IPS DF 6.9 (cell line): Measurements from ENCODE around the gene LRP1B.

Source experiments
- DNase-seq: peaks from one replicate; pipeline ENCODE4 v3.0.0-alpha.2; 2013; ENCODE audit warnings: low read depth, low spot score
- H3K27ac ChIP-seq: one replicate; pipeline ENCODE4 v1.5.1; 2013; ENCODE audit warnings: low read length, control low read depth
- H3K27me3 ChIP-seq: 2 replicates; pipeline ENCODE4 v1.6.1; 2013; ENCODE audit warnings: mild to moderate bottlenecking, low read length; ENCODE audit not compliant: control insufficient read depth, insufficient read depth
- H3K36me3 ChIP-seq: 2 replicates; pipeline ENCODE4 v1.6.1; 2013; ENCODE audit warnings: low read length; ENCODE audit not compliant: control insufficient read depth, insufficient read depth
- H3K4me1 ChIP-seq: 2 replicates; pipeline ENCODE4 v1.6.1; 2013; ENCODE audit warnings: low read length; ENCODE audit not compliant: control insufficient read depth, insufficient read depth
- H3K4me3 ChIP-seq: 2 replicates; pipeline ENCODE4 v1.5.1; 2013; ENCODE audit warnings: mild to moderate bottlenecking, low read length
- H3K9me3 ChIP-seq: 2 replicates; pipeline ENCODE4 v1.6.1; 2013; ENCODE audit warnings: low read length, inconsistent platforms; ENCODE audit not compliant: control insufficient read depth, insufficient read depth
- WGBS: extraction: QIAGEN DNeasy Blood & Tissue Kit; methylation state at CpG from one replicate; pipeline ENCODE4 v1.1.7; 2013; ENCODE audit warnings: mixed read lengths, missing lambda C conversion rate; ENCODE audit not compliant: insufficient read length, insufficient coverage; 5-methylcytosine and 5-hydroxymethylcytosine counted together

The LRP1B gene

GRCh38 chr2:141704541-141704940, 426.3 kb downstream of the LRP1B start:
- H3K4me3 ChIP-seq: no peak overlapping the region
- WGBS: no CpG with 5 or more reads among the region's 2 CpGs
- H3K27me3 ChIP-seq: no peaks in the 10 kb centered on the region
- no peaks in the 10 kb centered on the region for H3K9me3 ChIP-seq
- H3K4me1 ChIP-seq: no peaks in the 10 kb centered on the region
- no peaks in the 10 kb centered on the region for H3K36me3 ChIP-seq
- DNase-seq: no peak
- H3K27ac ChIP-seq: no peak overlapping the region

GRCh38 chr2:141703501-141703900, 427.3 kb downstream of the LRP1B start:
- WGBS: no CpG with 5 or more reads among the region's 3 CpGs
- no peaks in the 10 kb centered on the region for H3K4me1 ChIP-seq
- no peak overlapping the region for H3K27ac ChIP-seq
- DNase-seq: no peak
- H3K9me3 ChIP-seq: no peaks in the 10 kb centered on the region
- H3K4me3 ChIP-seq: no peak overlapping the region
- H3K27me3 ChIP-seq: no peaks in the 10 kb centered on the region
- no peaks in the 10 kb centered on the region for H3K36me3 ChIP-seq

- H3K9me3 ChIP-seq: no peaks in the 10 kb centered on the region
- no CpG with 5 or more reads among the region's 3 CpGs for WGBS
- H3K27ac ChIP-seq: no peak overlapping the region
- no peaks in the 10 kb centered on the region for H3K27me3 ChIP-seq
- H3K36me3 ChIP-seq: no peaks in the 10 kb centered on the region
- H3K4me1 ChIP-seq: no peaks in the 10 kb centered on the region
- no peak overlapping the region for H3K4me3 ChIP-seq
- DNase-seq: no peak
Measured at GRCh38 chr2:141701618-141702017, 429.2 kb downstream of the LRP1B start.

GRCh38 chr2:141699573-141699972, 431.2 kb downstream of the LRP1B start:
- WGBS: no CpG with 5 or more reads among the region's 4 CpGs
- H3K9me3 ChIP-seq: no peaks in the 10 kb centered on the region
- no peak overlapping the region for H3K4me3 ChIP-seq
- no peaks in the 10 kb centered on the region for H3K36me3 ChIP-seq
- no peaks in the 10 kb centered on the region for H3K4me1 ChIP-seq
- no peak for DNase-seq
- no peak overlapping the region for H3K27ac ChIP-seq
- H3K27me3 ChIP-seq: no peaks in the 10 kb centered on the region

- no peaks in the 10 kb centered on the region for H3K9me3 ChIP-seq
- H3K4me1 ChIP-seq: no peaks in the 10 kb centered on the region
- DNase-seq: no peak
- WGBS: no CpG with 5 or more reads among the region's 2 CpGs
- H3K4me3 ChIP-seq: no peak overlapping the region
- H3K36me3 ChIP-seq: no peaks in the 10 kb centered on the region
- no peak overlapping the region for H3K27ac ChIP-seq
- H3K27me3 ChIP-seq: no peaks in the 10 kb centered on the region
Measured at GRCh38 chr2:141698500-141698899, 432.3 kb downstream of the LRP1B start.

GRCh38 chr2:141697035-141697434, 433.8 kb downstream of the LRP1B start:
- no CpG with 5 or more reads among the region's 3 CpGs for WGBS
- no peaks in the 10 kb centered on the region for H3K9me3 ChIP-seq
- H3K36me3 ChIP-seq: no peaks in the 10 kb centered on the region
- DNase-seq: no peak
- H3K27me3 ChIP-seq: no peaks in the 10 kb centered on the region
- no peaks in the 10 kb centered on the region for H3K4me1 ChIP-seq
- H3K4me3 ChIP-seq: no peak overlapping the region
- H3K27ac ChIP-seq: no peak overlapping the region

GRCh38 chr2:141694180-141694579, 436.6 kb downstream of the LRP1B start:
- Histone ChIP-seq H3K4me1 (no peaks in the 10 kb centered on the region), H3K27me3 (no peaks in the 10 kb centered on the region), H3K27ac (no peak overlapping the region), H3K36me3 (no peaks in the 10 kb centered on the region), H3K9me3 (no peaks in the 10 kb centered on the region), H3K4me3 (no peak overlapping the region)
- no peak for DNase-seq
- no CpG with 5 or more reads among the region's 2 CpGs for WGBS

GRCh38 chr2:141692829-141693228, 438.0 kb downstream of the LRP1B start:
- Histone ChIP-seq H3K27me3 (no peaks in the 10 kb centered on the region), H3K27ac (no peak overlapping the region), H3K36me3 (no peaks in the 10 kb centered on the region), H3K4me3 (no peak overlapping the region), H3K4me1 (no peaks in the 10 kb centered on the region), H3K9me3 (no peaks in the 10 kb centered on the region)
- WGBS: no CpG with 5 or more reads among the region's 2 CpGs
- no peak for DNase-seq

GRCh38 chr2:141676139-141676538, 454.7 kb downstream of the LRP1B start:
- no peak overlapping the region for H3K27ac ChIP-seq
- no peak overlapping the region for H3K4me3 ChIP-seq
- WGBS: no CpG with 5 or more reads among the region's 2 CpGs
- H3K4me1 ChIP-seq: no peaks in the 10 kb centered on the region
- no peaks in the 10 kb centered on the region for H3K9me3 ChIP-seq
- no peaks in the 10 kb centered on the region for H3K27me3 ChIP-seq
- DNase-seq: no peak
- H3K36me3 ChIP-seq: no peaks in the 10 kb centered on the region

GRCh38 chr2:141666191-141666590, 464.6 kb downstream of the LRP1B start:
- Histone ChIP-seq H3K4me3 (no peak overlapping the region), H3K27ac (no peak overlapping the region), H3K36me3 (no peaks in the 10 kb centered on the region), H3K4me1 (no peaks in the 10 kb centered on the region), H3K27me3 (no peaks in the 10 kb centered on the region), H3K9me3 (no peaks in the 10 kb centered on the region)
- no peak for DNase-seq

- WGBS: no CpG with 5 or more reads among the region's 8 CpGs
- H3K4me1 ChIP-seq: no peaks in the 10 kb centered on the region
- no peaks in the 10 kb centered on the region for H3K27me3 ChIP-seq
- no peak for DNase-seq
- H3K4me3 ChIP-seq: no peak overlapping the region
- H3K9me3 ChIP-seq: no peaks in the 10 kb centered on the region
- no peaks in the 10 kb centered on the region; the same call in 1 of the 2 replicates for H3K36me3 ChIP-seq
- H3K27ac ChIP-seq: no peak overlapping the region
Measured at GRCh38 chr2:141660232-141660631, 470.6 kb downstream of the LRP1B start.
